Smooth muscle cell (in vitro differentiated cells): ENCODE measurements around the gene GARIN5B. TPM values are rescaled to one million over a fixed set of nuclear protein-coding genes. Genes with fewer than 3 reads are reported as not detected.

Experiments
- DNase-seq: peaks from one replicate; lab custom pipeline; 2025; ENCODE audit not compliant: unreplicated experiment; lab: John Stamatoyannopoulos, UW
- H2AFZ ChIP-seq: fragments of 200-600 bp; sonication (generic); 2 replicates; pipeline ENCODE4 v1.6.0; 2016; ENCODE audit warnings: antibody characterized with exemption, low read depth, mild to moderate bottlenecking
- H3F3A ChIP-seq: fragments of 200-600 bp; sonication (generic); 2 replicates; pipeline ENCODE4 v1.6.0; 2017; ENCODE audit warnings: antibody characterized with exemption, low read depth
- H3K27ac ChIP-seq: fragments of 200-600 bp; sonication (generic); 2 replicates; pipeline ENCODE4 v1.5.1; 2016; ENCODE audit warnings: low read depth, mild to moderate bottlenecking
- H3K27me3 ChIP-seq: fragments of 200-600 bp; sonication (generic); 2 replicates; pipeline ENCODE4 v1.6.1; 2016; ENCODE audit warnings: low read depth, mild to moderate bottlenecking
- H3K36me3 ChIP-seq: fragments of 200-600 bp; sonication (generic); 2 replicates; pipeline ENCODE4 v1.5.1; 2016; ENCODE audit warnings: low read depth
- H3K4me1 ChIP-seq: fragments of 200-600 bp; sonication (generic); 2 replicates; pipeline ENCODE4 v1.5.1; 2016; ENCODE audit warnings: low read depth
- H3K4me2 ChIP-seq: fragments of 200-600 bp; sonication (generic); 2 replicates; pipeline ENCODE4 v1.6.0; 2016; ENCODE audit warnings: mild to moderate bottlenecking
- H3K4me3 ChIP-seq: fragments of 200-600 bp; sonication (generic); 2 replicates; pipeline ENCODE4 v1.5.1; 2016; ENCODE audit warnings: mild to moderate bottlenecking
- H3K79me2 ChIP-seq: fragments of 200-600 bp; sonication (generic); 2 replicates; pipeline ENCODE4 v1.6.0; 2016; ENCODE audit warnings: low read depth, mild to moderate bottlenecking
- H3K9ac ChIP-seq: fragments of 200-600 bp; sonication (generic); 2 replicates; pipeline ENCODE4 v1.6.0; 2016; ENCODE audit warnings: low read depth
- H3K9me3 ChIP-seq: fragments of 200-600 bp; sonication (generic); replicated peaks from 2 replicates; pipeline ENCODE4 v1.5.1; 2016; ENCODE audit warnings: low read depth
- H4K20me1 ChIP-seq: fragments of 200-600 bp; sonication (generic); 2 replicates; pipeline ENCODE4 v1.6.0; 2016; ENCODE audit warnings: low read depth
- CTCF ChIP-seq: fragments of 200-600 bp; sonication (generic); IDR thresholded peaks from 2 replicates; pipeline ENCODE4 v1.5.1; 2017; ENCODE audit warnings: borderline replicate concordance, mild to moderate bottlenecking, antibody characterized with exemption; ENCODE audit not compliant: insufficient read depth, poor library complexity, severe bottlenecking
- WGBS: methylation state at CpG from one replicate; pipeline ENCODE4 v1.1.7; 2016; ENCODE audit warnings: low lambda C conversion rate; 5-methylcytosine and 5-hydroxymethylcytosine counted together
- polyA plus RNA-seq: library from polyadenylated mRNA; unstranded; fragments of >200 nt; fragmentation: Nextera tagmentation; extraction: Ambion mirVana; gene quantifications from 2 replicates; pipeline ENCODE4 v1.2.1, GENCODE V29; 2016
- total RNA-seq: library from RNA; depleted of rRNA; stranded (reverse); fragments of >200 nt; gene quantifications from 2 replicates; pipeline ENCODE4 v1.2.3, GENCODE V29; 2014

GARIN5B gene
- total and polyA plus RNA-seq, 2 experiments from 2014 or later: 0.07 TPM; not detected in 1

- Histone ChIP-seq H2AFZ (no peak overlapping the region), H3F3A (peaks cover 22% of the 10 kb centered on the region), H3K27ac (no peak overlapping the region), H3K4me1 (peaks cover 6% of the 10 kb centered on the region), H3K36me3 (no peaks in the 10 kb centered on the region), H3K9ac (no peak overlapping the region), H3K9me3 (no peaks in the 10 kb centered on the region), H3K4me2 (no peak overlapping the region), H3K4me3 (no peak overlapping the region), H3K27me3 (no peaks in the 10 kb centered on the region), H4K20me1 (peaks cover 21% of the 10 kb centered on the region), H3K79me2 (no peaks in the 10 kb centered on the region)
- TF ChIP-seq CTCF: no peak
- WGBS: 85% methylated on average over 27 of the region's 38 CpGs
- no peak for DNase-seq
Observed at GRCh38 chr19:55362174-55362989, 678 bp downstream of the GARIN5B start.

- no peaks in the 10 kb centered on the region for H3K79me2 ChIP-seq
- peaks cover 16% of the 10 kb centered on the region for H3F3A ChIP-seq
- no peak overlapping the region for H3K9ac ChIP-seq
- 96% methylated on average over 15 of the region's 16 CpGs for WGBS
- H3K4me1 ChIP-seq: peaks cover 6% of the 10 kb centered on the region
- no peaks in the 10 kb centered on the region for H3K9me3 ChIP-seq
- H3K4me2 ChIP-seq: no peak overlapping the region
- peaks cover 3% of the 10 kb centered on the region for H3K27me3 ChIP-seq
- no peak for TF ChIP-seq CTCF
- DNase-seq: no peak
- H3K4me3 ChIP-seq: no peak overlapping the region
- H3K27ac ChIP-seq: no peak overlapping the region
- H4K20me1 ChIP-seq: peaks cover 12% of the 10 kb centered on the region
- no peak overlapping the region for H2AFZ ChIP-seq
- no peaks in the 10 kb centered on the region for H3K36me3 ChIP-seq
Observed at GRCh38 chr19:55360902-55361301, 2.2 kb downstream of the GARIN5B start.

GRCh38 chr19:55358943-55359908 is 3.8 kb downstream of the GARIN5B start:
- Histone ChIP-seq H3K4me1 (peaks cover 6% of the 10 kb centered on the region), H4K20me1 (no peaks in the 10 kb centered on the region), H3K36me3 (no peaks in the 10 kb centered on the region), H3F3A (peaks cover 4% of the 10 kb centered on the region), H2AFZ (no peak overlapping the region), H3K9me3 (no peaks in the 10 kb centered on the region), H3K4me3 (no peak overlapping the region), H3K4me2 (no peak overlapping the region), H3K79me2 (no peaks in the 10 kb centered on the region), H3K27ac (no peak overlapping the region), H3K27me3 (peaks cover 3% of the 10 kb centered on the region), H3K9ac (no peak overlapping the region)
- WGBS: 86% methylated on average over 32 of the region's 32 CpGs
- DNase-seq: no peak
- no peak for TF ChIP-seq CTCF
